HEK293 (cell line): ENCODE measurements around the gene RNU1-2.

Source experiments
- GLI2 ChIP-seq: fragments of 450-650 bp; formaldehyde crosslinking; IDR thresholded peaks from 2 replicates; pipeline ENCODE4; 2017; ENCODE audit warnings: missing biosample characterization, missing genetic modification characterization, low read depth, borderline replicate concordance
- MEIS1 ChIP-seq: sonication (generic); formaldehyde crosslinking; IDR thresholded peaks from 2 replicates; pipeline ENCODE4 v1.8.1; 2022; ENCODE audit warnings: missing genetic modification reagents, mild to moderate bottlenecking, borderline replicate concordance
- PRDM1 ChIP-seq: fragments of 450-650 bp; formaldehyde crosslinking; IDR thresholded peaks from 2 replicates; pipeline ENCODE4; 2016; ENCODE audit warnings: missing biosample characterization, missing genetic modification characterization
- PRDM6 ChIP-seq: fragments of 450-650 bp; formaldehyde crosslinking; IDR thresholded peaks from 2 replicates; pipeline ENCODE4 v1.5.1; 2017; ENCODE audit warnings: missing biosample characterization, missing genetic modification characterization
- REST ChIP-seq: fragments of 450-650 bp; formaldehyde crosslinking; IDR thresholded peaks from 2 replicates; pipeline ENCODE4 v1.5.1; 2016; ENCODE audit warnings: missing biosample characterization, missing genetic modification characterization
- SALL2 ChIP-seq: fragments of 450-650 bp; formaldehyde crosslinking; IDR thresholded peaks from 2 replicates; pipeline ENCODE4 v1.5.0; 2017; ENCODE audit warnings: missing biosample characterization, mild to moderate bottlenecking, missing genetic modification characterization, borderline replicate concordance
- SCRT1 ChIP-seq: fragments of 450-650 bp; formaldehyde crosslinking; IDR thresholded peaks from 2 replicates; pipeline ENCODE4 v1.5.1; 2016; ENCODE audit warnings: missing biosample characterization, missing genetic modification characterization, borderline replicate concordance
- SP7 ChIP-seq: fragments of 450-650 bp; formaldehyde crosslinking; IDR thresholded peaks from 2 replicates; pipeline ENCODE4 v1.5.1; 2016; ENCODE audit warnings: missing biosample characterization, missing genetic modification characterization
- TRIM28 ChIP-seq: IDR thresholded peaks from 2 replicates; pipeline ENCODE4 v1.6.1; 2011; ENCODE audit warnings: low read length, control low read depth, borderline replicate concordance
- ZBTB48 ChIP-seq: fragments of 450-650 bp; formaldehyde crosslinking; IDR thresholded peaks from 2 replicates; pipeline ENCODE4 v1.5.1; 2016; ENCODE audit warnings: missing biosample characterization, missing genetic modification characterization
- ZBTB6 ChIP-seq: fragments of 450-650 bp; formaldehyde crosslinking; IDR thresholded peaks from 2 replicates; pipeline ENCODE4 v1.5.1; 2017; ENCODE audit warnings: missing biosample characterization, missing genetic modification characterization
- ZBTB8A ChIP-seq: fragments of 450-650 bp; formaldehyde crosslinking; IDR thresholded peaks from 2 replicates; pipeline ENCODE4 v1.5.1; 2016; ENCODE audit warnings: missing biosample characterization, missing genetic modification characterization
- ZFP37 ChIP-seq: fragments of 450-650 bp; formaldehyde crosslinking; IDR thresholded peaks from 2 replicates; pipeline ENCODE4 v1.5.1; 2016; ENCODE audit warnings: missing biosample characterization, missing genetic modification characterization
- ZNF10 ChIP-seq: fragments of 450-650 bp; formaldehyde crosslinking; IDR thresholded peaks from 2 replicates; pipeline ENCODE4 v1.5.1; 2017; ENCODE audit warnings: missing biosample characterization, missing genetic modification characterization
- ZNF112 ChIP-seq: fragments of 450-650 bp; formaldehyde crosslinking; IDR thresholded peaks from 2 replicates; pipeline ENCODE4 v1.5.0; 2017; ENCODE audit warnings: missing biosample characterization, missing genetic modification characterization
- ZNF248 ChIP-seq: fragments of 450-650 bp; formaldehyde crosslinking; IDR thresholded peaks from 2 replicates; pipeline ENCODE4 v1.5.1; 2017; ENCODE audit warnings: missing biosample characterization, missing genetic modification characterization
- ZNF274 ChIP-seq, 2 experiments: fragments of 200-500 bp in 1 of 2; fragments of 450-650 bp in 1 of 2; sonication (Bioruptor generic) in 1 of 2; formaldehyde crosslinking in 1 of 2; IDR thresholded peaks; 2 replicates each; pipeline versions ENCODE4 v1.5.1 to v1.6.1; 2014 to 2016; ENCODE audit warnings: borderline replicate concordance in 1 of 2, inconsistent platforms in 1 of 2, low read length in 1 of 2, missing biosample characterization in 1 of 2, missing genetic modification characterization in 1 of 2
- ZNF324 ChIP-seq: fragments of 450-650 bp; formaldehyde crosslinking; IDR thresholded peaks from 2 replicates; pipeline ENCODE4 v1.5.1; 2016; ENCODE audit warnings: missing biosample characterization, missing genetic modification characterization
- ZNF558 ChIP-seq: fragments of 450-650 bp; formaldehyde crosslinking; IDR thresholded peaks from 2 replicates; pipeline ENCODE4 v1.5.1; 2016; ENCODE audit warnings: missing biosample characterization, missing genetic modification characterization
- ZNF610 ChIP-seq: fragments of 450-650 bp; formaldehyde crosslinking; IDR thresholded peaks from 2 replicates; pipeline ENCODE4 v1.5.1; 2016; ENCODE audit warnings: missing biosample characterization, missing genetic modification characterization, borderline replicate concordance
- ZNF639 ChIP-seq: fragments of 450-650 bp; formaldehyde crosslinking; IDR thresholded peaks from 2 replicates; pipeline ENCODE4 v1.5.1; 2016; ENCODE audit warnings: missing biosample characterization, missing genetic modification characterization
- ZNF660 ChIP-seq: fragments of 450-650 bp; IDR thresholded peaks from 2 replicates; pipeline ENCODE4 v1.5.1; 2018; ENCODE audit warnings: missing biosample characterization, mild to moderate bottlenecking, missing genetic modification characterization
- ZNF664 ChIP-seq: fragments of 450-650 bp; formaldehyde crosslinking; IDR thresholded peaks from 2 replicates; pipeline ENCODE4 v1.5.1; 2016; ENCODE audit warnings: missing biosample characterization, missing genetic modification characterization
- ZNF704 ChIP-seq: fragments of 450-650 bp; formaldehyde crosslinking; IDR thresholded peaks from 2 replicates; pipeline ENCODE4 v1.5.1; 2016; ENCODE audit warnings: missing biosample characterization, missing genetic modification characterization
- ZSCAN30 ChIP-seq: fragments of 450-650 bp; IDR thresholded peaks from 2 replicates; pipeline ENCODE4 v1.5.1; 2018; ENCODE audit warnings: missing biosample characterization, mild to moderate bottlenecking, missing genetic modification characterization, moderate library complexity
- TF ChIP-seq, protein P1 (sequence below): fragments of 450-650 bp; formaldehyde crosslinking; IDR thresholded peaks from 2 replicates; pipeline ENCODE4; 2016; ENCODE audit warnings: missing biosample characterization, missing genetic modification characterization
- TF ChIP-seq, protein P2 (sequence below): fragments of 450-650 bp; IDR thresholded peaks from 2 replicates; pipeline ENCODE4 v1.5.1; 2018; ENCODE audit warnings: missing biosample characterization, mild to moderate bottlenecking, missing genetic modification characterization

The RNU1-2 gene

GRCh38 chr1:16905110-16905867, 9.5 kb downstream of the RNU1-2 start (continued):
- no peak for TF ChIP-seq ZNF274 (IDR thresholded peaks at IDR 0.05; ENCODE audit: low read length)
- TF ChIP-seq ZNF274 (tag by site-specific recombination; IDR thresholded peaks at IDR 0.05; ENCODE audit: borderline replicate concordance), result no peak
- no peak for TF ChIP-seq ZNF610 (tag by site-specific recombination)
- TF ChIP-seq ZBTB8A (tag by site-specific recombination), result no peak
- no peak for TF ChIP-seq SCRT1 (tag by site-specific recombination)
- peak; percentile 84 for TF ChIP-seq PRDM1 (tag by site-specific recombination)
- no peak for TF ChIP-seq REST (tag by site-specific recombination)
- no peak for TF ChIP-seq MEIS1
- TF ChIP-seq SALL2, result no peak
- TF ChIP-seq ZFP37 (tag by site-specific recombination), result no peak; the same call in 1 of the 2 replicates
- no peak for TF ChIP-seq ZBTB6 (tag by site-specific recombination)
- no peak for TF ChIP-seq ZNF112
- TF ChIP-seq TRIM28, result peak; percentile 99
- TF ChIP-seq ZNF558 (tag by site-specific recombination), result no peak
- peak; percentile 20; the same call in 1 of the 2 replicates for TF ChIP-seq ZNF324 (tag by site-specific recombination)
- no peak for TF ChIP-seq GLI2 (tag by site-specific recombination)
- no peak for TF ChIP-seq ZNF704
- no peak for TF ChIP-seq ZNF248 (tag by site-specific recombination)
- TF ChIP-seq PRDM6 (tag by site-specific recombination), result peak; percentile 78; the same call in 1 of the 2 replicates
- 0 out of 2 replicates have a peak, but pooled peaks have one; percentile 28 for TF ChIP-seq ZNF660 (tag by site-specific recombination)
- TF ChIP-seq, protein P1, sequence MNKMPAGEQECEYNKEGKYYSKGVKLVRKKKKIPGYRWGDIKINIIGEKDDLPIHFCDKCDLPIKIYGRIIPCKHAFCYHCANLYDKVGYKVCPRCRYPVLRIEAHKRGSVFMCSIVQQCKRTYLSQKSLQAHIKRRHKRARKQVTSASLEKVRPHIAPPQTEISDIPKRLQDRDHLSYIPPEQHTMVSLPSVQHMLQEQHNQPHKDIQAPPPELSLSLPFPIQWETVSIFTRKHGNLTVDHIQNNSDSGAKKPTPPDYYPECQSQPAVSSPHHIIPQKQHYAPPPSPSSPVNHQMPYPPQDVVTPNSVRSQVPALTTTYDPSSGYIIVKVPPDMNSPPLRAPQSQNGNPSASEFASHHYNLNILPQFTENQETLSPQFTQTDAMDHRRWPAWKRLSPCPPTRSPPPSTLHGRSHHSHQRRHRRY, result no peak
- TF ChIP-seq ZBTB48 (tag by site-specific recombination), result no peak; the same call in 1 of the 2 replicates
- TF ChIP-seq ZSCAN30 (tag by site-specific recombination), result no peak
- TF ChIP-seq SP7, result 0 out of 2 replicates have a peak, but pooled peaks have one; percentile 16
- TF ChIP-seq, protein P2, sequence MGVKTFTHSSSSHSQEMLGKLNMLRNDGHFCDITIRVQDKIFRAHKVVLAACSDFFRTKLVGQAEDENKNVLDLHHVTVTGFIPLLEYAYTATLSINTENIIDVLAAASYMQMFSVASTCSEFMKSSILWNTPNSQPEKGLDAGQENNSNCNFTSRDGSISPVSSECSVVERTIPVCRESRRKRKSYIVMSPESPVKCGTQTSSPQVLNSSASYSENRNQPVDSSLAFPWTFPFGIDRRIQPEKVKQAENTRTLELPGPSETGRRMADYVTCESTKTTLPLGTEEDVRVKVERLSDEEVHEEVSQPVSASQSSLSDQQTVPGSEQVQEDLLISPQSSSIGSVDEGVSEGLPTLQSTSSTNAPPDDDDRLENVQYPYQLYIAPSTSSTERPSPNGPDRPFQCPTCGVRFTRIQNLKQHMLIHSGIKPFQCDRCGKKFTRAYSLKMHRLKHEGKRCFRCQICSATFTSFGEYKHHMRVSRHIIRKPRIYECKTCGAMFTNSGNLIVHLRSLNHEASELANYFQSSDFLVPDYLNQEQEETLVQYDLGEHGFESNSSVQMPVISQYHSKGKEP (tag by site-specific recombination), result no peak
- TF ChIP-seq ZNF10, result no peak
- no peak for TF ChIP-seq ZNF664 (tag by site-specific recombination)
- 0 out of 2 replicates have a peak, but pooled peaks have one; percentile 24 for TF ChIP-seq ZNF639
